K562 (cell line): Measurements from ENCODE around the gene PDZRN3. TPM values are rescaled to one million over a fixed set of nuclear protein-coding genes. Genes with fewer than 3 reads are reported as not detected.

Experiments used
- ATAC-seq: fragments of 200-7000 bp; cut with Tn5 transposase; 3 replicates; pipeline ENCODE4 v1.9.1; 2020; ENCODE audit warnings: moderate library complexity
- BruUV-seq: library from RNA; stranded (reverse); fragments of 400-500 nt; replicated peaks from 2 replicates; lab custom pipeline; 2021; lab: Mats Ljungman, UMichigan
- CTCF ChIA-PET: fragments of 300-600 bp; formaldehyde crosslinking; extraction: SDS; loops from one replicate; lab custom pipeline; 2021; ENCODE audit warnings: low intra/inter-chr PET ratio; lab: Yijun Ruan, JAX
- POLR2A ChIA-PET: fragments of 300-600, 350-650 bp; sonication (Branson Sonifier 250); formaldehyde crosslinking; extraction: SDS; loops from one replicate; lab custom pipeline; 2021; ENCODE audit warnings: antibody characterized with exemption, inconsistent platforms; lab: Yijun Ruan, JAX
- DNase-seq, 4 experiments: peaks; one replicate each; pipeline versions ENCODE4 v3.0.0 to v3.0.0-alpha.2; 2011 to 2018; ENCODE audit warnings: low spot score in 3 of 4, mixed read lengths in 3 of 4; ENCODE audit errors: extremely low read depth in 1 of 4
- FAIRE-seq: peaks from 2 replicates; lab custom pipeline; 2011; peaks lifted over from hg19 to GRCh38; lab: Jason Lieb, UNC
- H2AFZ ChIP-seq: 2 replicates; pipeline ENCODE4 v1.6.0; 2011; ENCODE audit warnings: low read depth, low read length, control low read depth, inconsistent platforms
- H3K27ac ChIP-seq: fragments of 200-600 bp; 3 replicates; pipeline ENCODE4 v1.8.0; 2011; ENCODE audit warnings: low read depth, mild to moderate bottlenecking, control low read depth, inconsistent platforms, low read length, moderate library complexity, mixed read lengths; ENCODE audit errors: extremely low read depth
- H3K27me3 ChIP-seq, 2 experiments: fragments of 300-600 bp in 1 of 2; 2 replicates in 1 of 2; 3 replicates in 1 of 2; pipeline versions ENCODE4 v1.6.0 to v1.8.0; 2011; ENCODE audit warnings: inconsistent platforms in 2 of 2, low read length in 2 of 2, mild to moderate bottlenecking in 1 of 2, mixed read lengths in 1 of 2, moderate library complexity in 1 of 2; ENCODE audit not compliant: control insufficient read depth in 2 of 2, insufficient read depth in 2 of 2
- H3K36me3 ChIP-seq: fragments of 300-600 bp; 3 replicates; pipeline ENCODE4 v1.8.0; 2011; ENCODE audit warnings: mild to moderate bottlenecking, low read length, inconsistent platforms; ENCODE audit not compliant: control insufficient read depth, insufficient read depth
- H3K4me1 ChIP-seq, 2 experiments: fragments of 200-600 bp in 1 of 2; replicated peaks in 1 of 2; 2 replicates in 1 of 2; 3 replicates in 1 of 2; pipeline versions ENCODE4 v1.5.1 to v1.8.0; 2011; ENCODE audit warnings: inconsistent platforms in 2 of 2, low read length in 2 of 2, mild to moderate bottlenecking in 1 of 2, mixed read lengths in 1 of 2, moderate library complexity in 1 of 2; ENCODE audit not compliant: control insufficient read depth in 2 of 2, insufficient read depth in 2 of 2
- H3K4me2 ChIP-seq: 2 replicates; pipeline ENCODE4 v1.6.1; 2011; ENCODE audit warnings: low read length, control low read depth, inconsistent platforms, mixed read lengths; ENCODE audit not compliant: insufficient read depth
- H3K4me3 ChIP-seq: fragments of 200-600 bp; sonication (generic), shearing (Covaris generic); 2 replicates; pipeline ENCODE4 v1.5.1; 2016; ENCODE audit warnings: control low read depth, inconsistent platforms
- H3K79me2 ChIP-seq: fragments of 200-600 bp; 3 replicates; pipeline ENCODE4 v1.8.0; 2011; ENCODE audit warnings: low read length, inconsistent platforms; ENCODE audit not compliant: control insufficient read depth, insufficient read depth
- H3K9ac ChIP-seq, 2 experiments: 2 replicates each; pipeline versions ENCODE4 v1.6.0 to v1.6.1; 2011; ENCODE audit warnings: low read depth in 2 of 2, low read length in 2 of 2, control low read depth in 1 of 2, inconsistent platforms in 1 of 2, mild to moderate bottlenecking in 1 of 2, mixed read lengths in 1 of 2; ENCODE audit not compliant: insufficient read depth in 1 of 2
- H3K9me1 ChIP-seq: one replicate; pipeline ENCODE4 v1.6.0; 2011; ENCODE audit warnings: inconsistent platforms, mild to moderate bottlenecking, low read length, moderate library complexity; ENCODE audit not compliant: control insufficient read depth, insufficient read depth
- H3K9me3 ChIP-seq: replicated peaks from 2 replicates; pipeline ENCODE4 v1.5.1; 2011; ENCODE audit warnings: low read depth, low read length, inconsistent platforms; ENCODE audit not compliant: control insufficient read depth, insufficient read depth
- H4K20me1 ChIP-seq: replicated peaks from 2 replicates; pipeline ENCODE4 v1.6.1; 2011; ENCODE audit warnings: low read length, inconsistent platforms, mixed read lengths; ENCODE audit not compliant: control insufficient read depth, insufficient read depth
- BRF1 ChIP-seq: IDR thresholded peaks from 3 replicates; pipeline ENCODE4 v1.6.1; 2011; ENCODE audit warnings: borderline replicate concordance, mild to moderate bottlenecking; ENCODE audit not compliant: insufficient read length; ENCODE audit errors: extremely low read depth
- CBFB ChIP-seq: sonication (generic); formaldehyde crosslinking; IDR thresholded peaks from 2 replicates; pipeline ENCODE4 v1.4.0; 2020; ENCODE audit warnings: mild to moderate bottlenecking, missing genetic modification reagents
- COPS2 ChIP-seq: fragments of 450-650 bp; conservative IDR thresholded peaks from 2 replicates; pipeline ENCODE4 v1.6.1; 2016; ENCODE audit warnings: mild to moderate bottlenecking, moderate library complexity
- CSDE1 ChIP-seq, 2 experiments: fragments of 450-650 bp; IDR thresholded peaks; 2 replicates each; pipeline ENCODE4 v1.6.1; 2016; ENCODE audit warnings: mild to moderate bottlenecking in 1 of 2
- HDAC2 ChIP-seq: fragments of 450-650 bp; IDR thresholded peaks from 2 replicates; pipeline ENCODE4 v1.6.1; 2016; ENCODE audit warnings: mild to moderate bottlenecking
- HDAC8 ChIP-seq: fragments of 450-650 bp; IDR thresholded peaks from 2 replicates; pipeline ENCODE4 v1.6.1; 2016; ENCODE audit warnings: mild to moderate bottlenecking, missing genetic modification characterization, moderate library complexity, missing compliant biosample characterization
- NR2F6 ChIP-seq: fragments of 450-650 bp; formaldehyde crosslinking; IDR thresholded peaks from 2 replicates; pipeline ENCODE4 v1.4.0; 2020; ENCODE audit warnings: mild to moderate bottlenecking
- RFX7 ChIP-seq: fragments of 250-450 bp; sonication (Bioruptor Pico); IDR thresholded peaks from 2 replicates; pipeline ENCODE4 v1.5.1; 2021; ENCODE audit warnings: mild to moderate bottlenecking
- ZNF764 ChIP-seq: fragments of 250-450 bp; sonication (Bioruptor Pico); IDR thresholded peaks from 2 replicates; pipeline ENCODE4 v1.4.0; 2020; ENCODE audit warnings: low read depth, mild to moderate bottlenecking, moderate library complexity
- ZNF766 ChIP-seq: fragments of 200-800 bp; sonication (Bioruptor generic); conservative IDR thresholded peaks from 2 replicates; pipeline ENCODE4 v1.6.1; 2016; ENCODE audit warnings: missing genetic modification characterization, missing compliant biosample characterization
- WGBS: fragments of 100-300 bp; shearing (Covaris generic); methylation state at CpG from one replicate; pipeline ENCODE4 v1.1.6; 2016; ENCODE audit warnings: low coverage, mixed read lengths; ENCODE audit not compliant: insufficient coverage; ENCODE audit errors: missing lambda C conversion rate; 5-methylcytosine and 5-hydroxymethylcytosine counted together
- in situ Hi-C: fragments of 300-500 bp; cut with MboI; formaldehyde crosslinking; loops from 4 replicates; pipeline ENCODE4 v1.15.0; 2018; ENCODE audit warnings: inconsistent platforms, mixed read lengths
- intact Hi-C: fragments of 100-400 bp; cut with micrococcal nuclease; formaldehyde crosslinking; loops from 2 replicates; pipeline ENCODE4 v1.14.2; 2022
- polyA plus RNA-seq, 8 experiments: library from polyadenylated mRNA; depleted of rRNA in 4 of 8; stranded (reverse) in 5 of 8; unstranded in 3 of 8; fragments of >200 nt; fragmentation: Nextera tagmentation in 2 of 8; fragmentation: Illumina TruSeq in 1 of 8; extraction: Ambion mirVana in 2 of 8; extraction: Trizol in 1 of 8; gene quantifications; 2 replicates each; pipeline versions ENCODE4 v1.2.1 to v1.2.3, GENCODE V29; 2011 to 2014; ENCODE audit warnings: inconsistent platforms in 1 of 8, missing spikeins in 1 of 8
- total RNA-seq, 7 experiments: library from RNA; depleted of rRNA in 6 of 7; stranded (reverse); fragments of >200 nt in 6 of 7; fragmentation: Illumina TruSeq in 2 of 7; extraction: Trizol in 2 of 7; gene quantifications; 2 replicates each; pipeline versions ENCODE4 v1.2.1 to v1.2.3, GENCODE V29; 2011 to 2021; ENCODE audit warnings: low replicate concordance in 1 of 7
- TF ChIP-seq, protein P1 (sequence below), 2 experiments: fragments of 450-650 bp; IDR thresholded peaks; 2 replicates each; pipeline ENCODE4 v1.6.1; 2016; ENCODE audit warnings: mild to moderate bottlenecking in 2 of 2, borderline replicate concordance in 1 of 2, low read depth in 1 of 2, moderate library complexity in 1 of 2
- TF ChIP-seq, protein P2 (sequence below): fragments of 450-650 bp; formaldehyde crosslinking; IDR thresholded peaks from 2 replicates; pipeline ENCODE4 v1.4.0; 2022; ENCODE audit warnings: missing genetic modification characterization
- TF ChIP-seq, protein P3 (sequence below): fragments of 250-450 bp; sonication (Bioruptor Pico); IDR thresholded peaks from 2 replicates; pipeline ENCODE4 v1.5.0; 2021

PDZRN3 gene
- total and polyA plus RNA-seq, 9 of the 15 experiments (the other 6 are each of a cell fraction or from before 2014, with no cell fraction given), result 0.16 TPM; not detected in 8

DNA sequence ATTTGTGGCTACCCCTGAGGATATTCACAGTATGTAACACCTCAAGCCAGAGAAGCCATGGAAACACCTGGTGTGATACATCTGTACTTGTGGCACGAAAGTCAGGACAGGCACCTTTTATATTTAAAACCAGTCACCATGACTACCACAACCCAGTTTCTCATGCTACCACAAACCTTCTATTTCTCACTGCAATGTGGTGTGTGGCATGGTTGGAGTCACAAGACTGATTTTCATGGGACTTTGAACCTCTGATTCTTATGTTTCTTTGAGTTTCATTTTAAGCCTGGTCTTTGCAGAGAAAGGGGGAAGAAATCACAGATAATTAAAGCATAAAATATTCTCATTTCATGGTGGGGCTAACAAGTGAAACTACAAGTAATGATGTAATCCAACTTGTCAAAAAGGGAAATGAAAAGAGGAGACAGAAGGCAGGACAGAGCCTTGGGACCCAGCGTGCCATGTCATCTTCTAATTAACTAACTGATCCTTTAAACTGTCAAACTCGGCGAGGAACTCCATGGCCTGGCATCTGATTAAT lies 175.9 kb downstream of the PDZRN3 start:
- WGBS, result 0% methylated on average over 4 of the region's 4 CpGs
- intact Hi-C loops, result no loop called here
- H3K9me3 ChIP-seq, result no peaks in the 10 kb centered on the region
- H3K4me2 ChIP-seq, result no peak overlapping the region
- POLR2A ChIA-PET, result no interaction called here
- ATAC-seq (no peak), FAIRE-seq (no peak), DNase-seq (no peak)
- no peaks in the 10 kb centered on the region for H3K36me3 ChIP-seq
- H2AFZ ChIP-seq, result no peak overlapping the region
- H3K4me1 ChIP-seq, result no peaks in the 10 kb centered on the region
- in situ Hi-C loops, result no loop called here
- no peak overlapping the region for H3K27ac ChIP-seq
- H4K20me1 ChIP-seq, result no peaks in the 10 kb centered on the region
- CTCF ChIA-PET, result no interaction called here
- no peaks in the 10 kb centered on the region for H3K27me3 ChIP-seq
- no peaks in the 10 kb centered on the region for H3K9me1 ChIP-seq
- BruUV-seq, result no TSS peak
- H3K79me2 ChIP-seq, result no peaks in the 10 kb centered on the region
- H3K4me3 ChIP-seq, result no peak overlapping the region
- no peak overlapping the region for H3K9ac ChIP-seq
- TF ChIP-seq, protein P1, sequence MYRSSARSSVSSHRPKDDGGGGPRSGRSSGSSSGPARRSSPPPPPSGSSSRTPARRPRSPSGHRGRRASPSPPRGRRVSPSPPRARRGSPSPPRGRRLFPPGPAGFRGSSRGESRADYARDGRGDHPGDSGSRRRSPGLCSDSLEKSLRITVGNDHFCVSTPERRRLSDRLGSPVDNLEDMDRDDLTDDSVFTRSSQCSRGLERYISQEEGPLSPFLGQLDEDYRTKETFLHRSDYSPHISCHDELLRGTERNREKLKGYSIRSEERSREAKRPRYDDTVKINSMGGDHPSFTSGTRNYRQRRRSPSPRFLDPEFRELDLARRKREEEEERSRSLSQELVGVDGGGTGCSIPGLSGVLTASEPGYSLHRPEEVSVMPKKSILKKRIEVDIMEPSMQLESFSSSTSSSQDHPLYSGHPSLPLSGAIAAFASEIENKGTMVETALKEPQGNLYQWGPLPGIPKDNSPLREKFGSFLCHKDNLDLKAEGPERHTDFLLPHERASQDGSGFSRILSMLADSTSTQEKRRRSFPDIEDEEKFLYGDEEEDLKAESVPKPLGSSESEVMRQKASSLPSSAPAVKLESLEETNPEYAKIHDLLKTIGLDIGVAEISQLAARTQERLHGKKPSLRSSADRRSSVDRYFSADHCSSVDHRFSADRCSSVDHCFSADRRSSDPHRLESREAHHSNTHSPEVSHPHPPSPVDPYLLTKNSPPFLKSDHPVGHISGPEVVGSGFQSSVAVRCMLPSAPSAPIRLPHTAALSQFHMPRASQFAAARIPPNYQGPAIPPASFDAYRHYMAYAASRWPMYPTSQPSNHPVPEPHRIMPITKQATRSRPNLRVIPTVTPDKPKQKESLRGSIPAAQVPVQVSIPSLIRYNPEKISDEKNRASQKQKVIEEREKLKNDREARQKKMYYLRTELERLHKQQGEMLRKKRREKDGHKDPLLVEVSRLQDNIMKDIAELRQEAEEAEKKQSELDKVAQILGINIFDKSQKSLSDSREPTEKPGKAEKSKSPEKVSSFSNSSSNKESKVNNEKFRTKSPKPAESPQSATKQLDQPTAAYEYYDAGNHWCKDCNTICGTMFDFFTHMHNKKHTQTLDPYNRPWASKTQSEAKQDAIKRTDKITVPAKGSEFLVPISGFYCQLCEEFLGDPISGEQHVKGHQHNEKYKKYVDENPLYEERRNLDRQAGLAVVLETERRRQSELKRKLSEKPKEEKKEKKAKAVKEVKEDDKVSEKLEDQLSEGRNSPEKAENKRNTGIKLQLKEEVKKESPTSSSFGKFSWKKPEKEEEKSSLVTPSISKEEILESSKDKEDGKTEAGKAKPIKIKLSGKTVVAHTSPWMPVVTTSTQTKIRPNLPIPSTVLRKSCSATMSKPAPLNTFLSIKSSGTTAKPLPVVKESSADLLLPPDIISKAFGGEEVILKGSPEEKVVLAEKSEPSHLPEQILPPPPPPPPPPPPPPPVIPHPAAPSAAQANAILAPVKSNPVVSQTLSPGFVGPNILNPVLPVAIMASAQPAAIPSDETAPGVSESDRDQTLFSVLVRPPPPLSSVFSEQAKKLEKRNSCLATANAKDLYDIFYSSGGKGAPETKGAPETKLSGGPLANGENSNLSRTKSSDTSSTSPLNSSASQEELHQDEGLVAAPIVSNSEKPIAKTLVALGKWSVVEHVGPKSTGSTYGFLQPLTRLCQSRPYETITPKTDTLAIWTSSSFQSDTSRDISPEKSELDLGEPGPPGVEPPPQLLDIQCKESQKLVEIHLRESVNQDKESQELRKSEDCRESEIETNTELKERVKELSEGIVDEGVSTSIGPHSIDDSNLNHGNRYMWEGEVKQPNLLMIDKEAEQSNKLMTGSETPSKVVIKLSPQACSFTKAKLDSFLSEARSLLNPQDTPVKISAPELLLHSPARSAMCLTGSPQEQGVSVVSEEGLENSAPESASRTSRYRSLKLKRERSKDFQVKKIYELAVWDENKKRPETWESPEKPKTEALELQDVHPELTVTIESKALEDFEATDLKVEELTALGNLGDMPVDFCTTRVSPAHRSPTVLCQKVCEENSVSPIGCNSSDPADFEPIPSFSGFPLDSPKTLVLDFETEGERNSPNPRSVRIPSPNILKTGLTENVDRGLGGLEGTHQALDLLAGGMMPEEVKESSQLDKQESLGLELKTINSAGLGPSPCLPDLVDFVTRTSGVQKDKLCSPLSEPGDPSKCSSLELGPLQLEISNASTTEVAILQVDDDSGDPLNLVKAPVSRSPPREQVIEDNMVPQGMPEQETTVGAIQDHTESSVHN (IDR thresholded peaks at IDR 0.05; ENCODE audit: borderline replicate concordance in 1 of 2, low read depth in 1 of 2), result no peak
- TF ChIP-seq, protein P2, sequence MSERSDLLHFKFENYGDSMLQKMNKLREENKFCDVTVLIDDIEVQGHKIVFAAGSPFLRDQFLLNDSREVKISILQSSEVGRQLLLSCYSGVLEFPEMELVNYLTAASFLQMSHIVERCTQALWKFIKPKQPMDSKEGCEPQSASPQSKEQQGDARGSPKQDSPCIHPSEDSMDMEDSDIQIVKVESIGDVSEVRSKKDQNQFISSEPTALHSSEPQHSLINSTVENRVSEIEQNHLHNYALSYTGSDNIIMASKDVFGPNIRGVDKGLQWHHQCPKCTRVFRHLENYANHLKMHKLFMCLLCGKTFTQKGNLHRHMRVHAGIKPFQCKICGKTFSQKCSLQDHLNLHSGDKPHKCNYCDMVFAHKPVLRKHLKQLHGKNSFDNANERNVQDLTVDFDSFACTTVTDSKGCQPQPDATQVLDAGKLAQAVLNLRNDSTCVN (CRISPR knock-in tag), result no peak
- TF ChIP-seq COPS2 (no peak), CSDE1 (IDR thresholded peaks at IDR 0.05) (no peak), CBFB (no peak), NR2F6 (CRISPR knock-in tag) (no peak), RFX7 (no peak), HDAC8 (no peak), BRF1 (no peak), ZNF764 (CRISPR knock-in tag) (no peak), HDAC2 (no peak), ZNF766 (CRISPR knock-in tag) (no peak)
- TF ChIP-seq, protein P3, sequence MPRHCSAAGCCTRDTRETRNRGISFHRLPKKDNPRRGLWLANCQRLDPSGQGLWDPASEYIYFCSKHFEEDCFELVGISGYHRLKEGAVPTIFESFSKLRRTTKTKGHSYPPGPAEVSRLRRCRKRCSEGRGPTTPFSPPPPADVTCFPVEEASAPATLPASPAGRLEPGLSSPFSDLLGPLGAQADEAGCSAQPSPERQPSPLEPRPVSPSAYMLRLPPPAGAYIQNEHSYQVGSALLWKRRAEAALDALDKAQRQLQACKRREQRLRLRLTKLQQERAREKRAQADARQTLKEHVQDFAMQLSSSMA, result no peak
